SK-N-SH (cell line): Measurements from ENCODE around the gene TRIM7. TPM values are rescaled to one million over a fixed set of nuclear protein-coding genes. Genes with fewer than 3 reads are reported as not detected.

ENCODE experiments used
- CTCF ChIA-PET: fragments of 300-600, 350-600 bp; formaldehyde crosslinking; extraction: SDS; loops from one replicate; lab custom pipeline; 2021; lab: Yijun Ruan, JAX
- POLR2A ChIA-PET: fragments of 350-600 bp; sonication (Branson Sonifier 250); formaldehyde crosslinking; extraction: SDS; loops from one replicate; lab custom pipeline; 2020; ENCODE audit warnings: antibody characterized with exemption, inconsistent platforms; lab: Yijun Ruan, JAX
- DNase-seq: peaks from one replicate; pipeline ENCODE4 v3.0.0; 2012
- H2AFZ ChIP-seq: fragments of 200-600 bp; sonication (generic); 2 replicates; pipeline ENCODE4 v1.8.1; 2016; ENCODE audit warnings: antibody characterized with exemption, mild to moderate bottlenecking, low read depth
- H3F3A ChIP-seq: fragments of 200-600 bp; sonication (generic); replicated peaks from 2 replicates; pipeline ENCODE3; 2016; ENCODE audit warnings: antibody characterized with exemption, mild to moderate bottlenecking; ENCODE audit not compliant: insufficient read depth
- H3K27ac ChIP-seq, 2 experiments: fragments of 200-500 bp in 1 of 2; fragments of 200-600 bp in 1 of 2; sonication (Bioruptor generic) in 1 of 2; sonication (generic), shearing (Covaris generic) in 1 of 2; 2 replicates each; pipeline versions ENCODE4 v1.5.1 to v1.6.1; 2014 to 2016; ENCODE audit warnings: low read depth in 2 of 2, inconsistent platforms in 1 of 2, low read length in 1 of 2, mild to moderate bottlenecking in 1 of 2, mixed read lengths in 1 of 2
- H3K27me3 ChIP-seq: fragments of 200-600 bp; sonication (generic), shearing (Covaris generic); 2 replicates; pipeline ENCODE4 v1.6.1; 2016; ENCODE audit warnings: mixed run types; ENCODE audit not compliant: insufficient read depth
- H3K36me3 ChIP-seq, 2 experiments: fragments of 200-500 bp in 1 of 2; fragments of 200-600 bp in 1 of 2; sonication (Bioruptor generic) in 1 of 2; sonication (generic) in 1 of 2; replicated peaks in 1 of 2; 2 replicates each; pipeline versions ENCODE3 to v1.5.1; 2014 to 2016; ENCODE audit warnings: low read length in 1 of 2, mild to moderate bottlenecking in 1 of 2; ENCODE audit not compliant: insufficient read depth in 2 of 2, control insufficient read depth in 1 of 2
- H3K4me1 ChIP-seq, 2 experiments: fragments of 200-500 bp in 1 of 2; fragments of 200-600 bp in 1 of 2; sonication (Bioruptor generic) in 1 of 2; sonication (generic), shearing (Covaris generic) in 1 of 2; 2 replicates each; pipeline versions ENCODE4 v1.5.1 to v1.6.1; 2014 to 2016; ENCODE audit warnings: low read depth in 1 of 2, low read length in 1 of 2, mixed run types in 1 of 2; ENCODE audit not compliant: insufficient read depth in 2 of 2, control insufficient read depth in 1 of 2
- H3K4me2 ChIP-seq: fragments of 200-600 bp; sonication (generic), shearing (Covaris generic); 2 replicates; pipeline ENCODE4 v1.6.1; 2017; ENCODE audit warnings: mixed run types
- H3K4me3 ChIP-seq, 2 experiments: fragments of 200-500 bp in 1 of 2; fragments of 200-600 bp in 1 of 2; sonication (Bioruptor generic) in 1 of 2; sonication (generic), shearing (Covaris generic) in 1 of 2; 2 replicates each; pipeline versions ENCODE4 v1.5.1 to v1.8.1; 2014 to 2016; ENCODE audit warnings: low read depth in 2 of 2, inconsistent platforms in 1 of 2, low read length in 1 of 2, mild to moderate bottlenecking in 1 of 2, mixed read lengths in 1 of 2, moderate library complexity in 1 of 2
- H3K79me2 ChIP-seq: fragments of 200-600 bp; sonication (generic); 2 replicates; pipeline ENCODE4 v1.8.1; 2017; ENCODE audit warnings: mild to moderate bottlenecking; ENCODE audit not compliant: insufficient read depth
- H3K9ac ChIP-seq: fragments of 200-600 bp; sonication (generic); 2 replicates; pipeline ENCODE4 v1.6.1; 2017; ENCODE audit warnings: mixed run types
- H3K9me2 ChIP-seq: fragments of 200-600 bp; sonication (generic); 2 replicates; pipeline ENCODE4 v1.6.1; 2017; ENCODE audit warnings: mixed run types
- H3K9me3 ChIP-seq: fragments of 200-600 bp; sonication (generic); 2 replicates; pipeline ENCODE4 v1.6.1; 2017; ENCODE audit warnings: mixed run types, mild to moderate bottlenecking, moderate library complexity
- H4K20me1 ChIP-seq: fragments of 200-600 bp; sonication (generic); 2 replicates; pipeline ENCODE4 v1.6.1; 2017; ENCODE audit warnings: mild to moderate bottlenecking, mixed run types; ENCODE audit not compliant: insufficient read depth
- EZH2phosphoT487 ChIP-seq: fragments of 200-600 bp; sonication (generic); IDR thresholded peaks from 2 replicates; pipeline ENCODE4 v1.6.1; 2017; ENCODE audit warnings: low read depth, mixed run types, mild to moderate bottlenecking, antibody characterized with exemption, moderate library complexity, borderline replicate concordance
- FOSL2 ChIP-seq: IDR thresholded peaks from 2 replicates; pipeline ENCODE4 v1.4.0; 2012; ENCODE audit warnings: low read depth, mild to moderate bottlenecking, moderate library complexity, borderline replicate concordance
- NRF1 ChIP-seq: IDR thresholded peaks from 2 replicates; pipeline ENCODE4 v1.6.1; 2012; ENCODE audit warnings: low read depth, mild to moderate bottlenecking, low read length
- POLR2AphosphoS5 ChIP-seq: IDR thresholded peaks from 2 replicates; pipeline ENCODE4 v1.6.1; 2012; ENCODE audit warnings: low read depth, low read length
- SIN3A ChIP-seq: IDR thresholded peaks from 2 replicates; pipeline ENCODE4 v1.6.1; 2012; ENCODE audit warnings: low read depth, mild to moderate bottlenecking, low read length, moderate library complexity, borderline replicate concordance
- TAF1 ChIP-seq: IDR thresholded peaks from 2 replicates; pipeline ENCODE4 v1.6.1; 2012; ENCODE audit warnings: low read depth, mild to moderate bottlenecking, low read length, moderate library complexity, borderline replicate concordance
- TEAD4 ChIP-seq: IDR thresholded peaks from 2 replicates; pipeline ENCODE4 v1.4.0; 2012; ENCODE audit warnings: mild to moderate bottlenecking, borderline replicate concordance; ENCODE audit not compliant: insufficient read depth
- WGBS: methylation state at CpG from one replicate; pipeline ENCODE4 v1.1.6; 2017; ENCODE audit warnings: low lambda C conversion rate; 5-methylcytosine and 5-hydroxymethylcytosine counted together
- polyA plus RNA-seq, 3 experiments: library from polyadenylated mRNA; depleted of rRNA; stranded (reverse); fragments of >200 nt; gene quantifications; 2 replicates each; pipeline ENCODE4 v1.2.3, GENCODE V29; 2012
- TF ChIP-seq, protein P1 (sequence below): IDR thresholded peaks from 2 replicates; pipeline ENCODE4 v1.6.1; 2012; ENCODE audit warnings: mild to moderate bottlenecking, low read depth, low read length, moderate library complexity
- TF ChIP-seq, protein P2 (sequence below): IDR thresholded peaks from 2 replicates; pipeline ENCODE4; 2012
- TF ChIP-seq, protein P3 (sequence below): IDR thresholded peaks from 2 replicates; pipeline ENCODE4 v1.4.0; 2012; ENCODE audit warnings: low read depth
- TF ChIP-seq, protein P4 (sequence below): IDR thresholded peaks from 2 replicates; pipeline ENCODE4 v1.4.0; 2012; ENCODE audit warnings: low read depth, borderline replicate concordance
- TF ChIP-seq, protein P5 (sequence below): fragments of 200-600 bp; sonication (generic); IDR thresholded peaks from 2 replicates; pipeline ENCODE4 v1.6.1; 2017; ENCODE audit warnings: antibody characterized with exemption, mild to moderate bottlenecking, moderate library complexity

Gene TRIM7
- polyA plus RNA-seq, 1 of the 3 experiments (the other 2 are of a cell fraction), result 3.5 TPM

DNA sequence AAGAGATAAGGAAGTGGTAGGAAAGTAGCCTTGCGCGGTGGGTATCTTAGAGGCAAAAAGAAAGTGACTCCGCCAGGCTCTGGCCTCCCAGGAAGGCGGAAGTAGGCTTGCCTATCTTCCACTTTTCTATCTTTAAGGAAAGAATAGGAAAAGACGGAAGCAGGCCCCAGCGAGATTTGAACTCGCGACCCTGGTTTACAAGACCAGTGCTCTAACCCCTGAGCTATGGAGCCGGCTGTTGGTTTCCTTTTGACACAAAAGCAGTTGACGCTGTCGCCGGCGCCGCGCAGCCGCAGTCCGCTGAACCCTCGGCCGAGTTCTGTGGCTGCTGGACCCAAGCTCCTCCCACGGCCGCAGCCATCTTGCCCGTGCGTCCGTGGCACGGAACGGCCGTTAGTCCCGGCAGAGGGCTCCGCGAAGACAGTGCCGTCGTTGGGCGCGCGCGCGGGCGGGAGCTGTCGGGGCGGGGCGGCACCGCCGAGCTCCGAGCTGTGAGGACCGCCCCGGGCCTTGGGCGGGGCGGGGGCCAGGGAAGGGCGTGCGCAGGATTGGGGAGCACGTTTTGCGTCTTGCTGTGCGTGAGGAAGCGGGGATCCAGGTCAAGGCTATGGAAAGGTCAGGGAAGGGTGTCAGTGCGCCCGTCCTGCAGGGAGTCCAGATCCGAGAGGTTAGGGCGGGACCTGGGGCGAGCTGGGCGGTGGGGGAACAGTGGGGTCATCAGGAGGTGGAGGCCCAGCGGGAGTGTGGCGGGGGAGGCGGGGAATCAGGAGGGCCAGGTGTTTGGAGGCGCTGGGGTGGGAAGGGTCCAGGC, 13.3 kb downstream of the TRIM7 start (continued):
- TF ChIP-seq, protein P1, sequence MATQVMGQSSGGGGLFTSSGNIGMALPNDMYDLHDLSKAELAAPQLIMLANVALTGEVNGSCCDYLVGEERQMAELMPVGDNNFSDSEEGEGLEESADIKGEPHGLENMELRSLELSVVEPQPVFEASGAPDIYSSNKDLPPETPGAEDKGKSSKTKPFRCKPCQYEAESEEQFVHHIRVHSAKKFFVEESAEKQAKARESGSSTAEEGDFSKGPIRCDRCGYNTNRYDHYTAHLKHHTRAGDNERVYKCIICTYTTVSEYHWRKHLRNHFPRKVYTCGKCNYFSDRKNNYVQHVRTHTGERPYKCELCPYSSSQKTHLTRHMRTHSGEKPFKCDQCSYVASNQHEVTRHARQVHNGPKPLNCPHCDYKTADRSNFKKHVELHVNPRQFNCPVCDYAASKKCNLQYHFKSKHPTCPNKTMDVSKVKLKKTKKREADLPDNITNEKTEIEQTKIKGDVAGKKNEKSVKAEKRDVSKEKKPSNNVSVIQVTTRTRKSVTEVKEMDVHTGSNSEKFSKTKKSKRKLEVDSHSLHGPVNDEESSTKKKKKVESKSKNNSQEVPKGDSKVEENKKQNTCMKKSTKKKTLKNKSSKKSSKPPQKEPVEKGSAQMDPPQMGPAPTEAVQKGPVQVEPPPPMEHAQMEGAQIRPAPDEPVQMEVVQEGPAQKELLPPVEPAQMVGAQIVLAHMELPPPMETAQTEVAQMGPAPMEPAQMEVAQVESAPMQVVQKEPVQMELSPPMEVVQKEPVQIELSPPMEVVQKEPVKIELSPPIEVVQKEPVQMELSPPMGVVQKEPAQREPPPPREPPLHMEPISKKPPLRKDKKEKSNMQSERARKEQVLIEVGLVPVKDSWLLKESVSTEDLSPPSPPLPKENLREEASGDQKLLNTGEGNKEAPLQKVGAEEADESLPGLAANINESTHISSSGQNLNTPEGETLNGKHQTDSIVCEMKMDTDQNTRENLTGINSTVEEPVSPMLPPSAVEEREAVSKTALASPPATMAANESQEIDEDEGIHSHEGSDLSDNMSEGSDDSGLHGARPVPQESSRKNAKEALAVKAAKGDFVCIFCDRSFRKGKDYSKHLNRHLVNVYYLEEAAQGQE, result no peak
- peak; percentile 84; the same call in 1 of the 2 replicates for TF ChIP-seq SIN3A
- peak; percentile 88 for TF ChIP-seq TEAD4
- TF ChIP-seq, protein P2, sequence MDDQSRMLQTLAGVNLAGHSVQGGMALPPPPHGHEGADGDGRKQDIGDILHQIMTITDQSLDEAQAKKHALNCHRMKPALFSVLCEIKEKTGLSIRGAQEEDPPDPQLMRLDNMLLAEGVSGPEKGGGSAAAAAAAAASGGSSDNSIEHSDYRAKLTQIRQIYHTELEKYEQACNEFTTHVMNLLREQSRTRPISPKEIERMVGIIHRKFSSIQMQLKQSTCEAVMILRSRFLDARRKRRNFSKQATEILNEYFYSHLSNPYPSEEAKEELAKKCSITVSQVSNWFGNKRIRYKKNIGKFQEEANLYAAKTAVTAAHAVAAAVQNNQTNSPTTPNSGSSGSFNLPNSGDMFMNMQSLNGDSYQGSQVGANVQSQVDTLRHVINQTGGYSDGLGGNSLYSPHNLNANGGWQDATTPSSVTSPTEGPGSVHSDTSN, result no peak
- TF ChIP-seq, protein P3, sequence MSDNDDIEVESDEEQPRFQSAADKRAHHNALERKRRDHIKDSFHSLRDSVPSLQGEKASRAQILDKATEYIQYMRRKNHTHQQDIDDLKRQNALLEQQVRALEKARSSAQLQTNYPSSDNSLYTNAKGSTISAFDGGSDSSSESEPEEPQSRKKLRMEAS, result peak; percentile 27; the same call in 1 of the 2 replicates
- TF ChIP-seq FOSL2, result peak; percentile 74; the same call in 1 of the 2 replicates
- peak; percentile 80 for TF ChIP-seq POLR2AphosphoS5
- TF ChIP-seq EZH2phosphoT487, result no peak
- TF ChIP-seq, protein P4, sequence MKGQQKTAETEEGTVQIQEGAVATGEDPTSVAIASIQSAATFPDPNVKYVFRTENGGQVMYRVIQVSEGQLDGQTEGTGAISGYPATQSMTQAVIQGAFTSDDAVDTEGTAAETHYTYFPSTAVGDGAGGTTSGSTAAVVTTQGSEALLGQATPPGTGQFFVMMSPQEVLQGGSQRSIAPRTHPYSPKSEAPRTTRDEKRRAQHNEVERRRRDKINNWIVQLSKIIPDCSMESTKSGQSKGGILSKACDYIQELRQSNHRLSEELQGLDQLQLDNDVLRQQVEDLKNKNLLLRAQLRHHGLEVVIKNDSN, result no peak

DNA sequence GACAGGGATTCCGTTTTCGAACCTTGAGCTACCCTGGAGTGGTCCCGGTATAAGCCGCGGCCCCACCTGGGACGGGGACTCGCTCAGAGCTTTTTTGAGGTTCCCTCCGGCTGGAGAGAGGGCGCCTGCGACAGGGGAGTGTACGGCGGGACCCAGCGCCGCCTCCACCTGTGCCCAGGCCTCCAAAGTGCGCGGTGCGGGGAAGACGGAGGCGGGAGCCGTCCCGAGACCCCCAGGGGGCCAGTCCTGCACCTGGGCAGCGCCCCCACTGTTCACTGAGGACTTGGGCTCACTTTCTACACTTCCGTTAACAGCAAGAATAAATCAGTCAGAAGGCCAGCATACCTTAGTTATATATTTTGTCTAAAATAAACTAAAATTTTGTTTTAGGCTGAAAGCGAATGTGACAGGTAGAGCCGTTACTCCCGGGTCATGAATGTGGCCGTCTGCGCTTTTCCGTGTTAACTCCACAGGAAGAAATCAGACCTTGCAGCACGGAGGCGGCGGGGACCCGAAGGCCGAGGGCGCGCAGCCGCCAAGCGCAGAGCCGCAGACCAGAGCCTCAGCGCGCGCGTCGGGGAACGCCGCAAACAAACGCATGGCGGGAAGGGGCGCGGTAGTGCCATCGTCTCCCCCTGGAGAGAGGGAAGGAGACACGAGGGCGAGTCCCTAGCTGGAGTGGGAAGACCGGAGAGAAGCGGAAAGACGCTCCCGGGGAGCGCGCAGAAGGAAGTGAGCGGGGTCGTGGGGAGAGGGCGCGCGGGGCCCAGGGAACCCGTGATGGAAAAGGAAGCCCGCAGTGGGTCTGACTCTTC, 14.1 kb downstream of the TRIM7 start:
- Histone ChIP-seq H3K9me3 (no peaks in the 10 kb centered on the region), H2AFZ (peak overlapping the region; percentile 94), H3K4me2 (peak overlapping the region; percentile 94), H3K27me3 (no peaks in the 10 kb centered on the region), H3K79me2 (peaks cover 6% of the 10 kb centered on the region; the same call in 1 of the 2 replicates), H3K9me2 (no peaks in the 10 kb centered on the region), H3K4me3 (peak overlapping the region; percentile 91 to 98), H3K27ac (peak overlapping the region; percentile 45 to 68), H3K36me3 (no peaks in the 10 kb centered on the region), H3F3A (peaks cover 21% of the 10 kb centered on the region), H4K20me1 (no peaks in the 10 kb centered on the region), H3K4me1 (peaks cover 0 to 18% of the 10 kb centered on the region in 2 experiments; a peak in 1 of 4 replicates), H3K9ac (peak overlapping the region; percentile 62)
- TF ChIP-seq, protein P3, result peak; percentile 12; the same call in 1 of the 2 replicates
- TF ChIP-seq TAF1 (no peak), SIN3A (no peak), NRF1 (peak; percentile 44)
- TF ChIP-seq, protein P5, sequence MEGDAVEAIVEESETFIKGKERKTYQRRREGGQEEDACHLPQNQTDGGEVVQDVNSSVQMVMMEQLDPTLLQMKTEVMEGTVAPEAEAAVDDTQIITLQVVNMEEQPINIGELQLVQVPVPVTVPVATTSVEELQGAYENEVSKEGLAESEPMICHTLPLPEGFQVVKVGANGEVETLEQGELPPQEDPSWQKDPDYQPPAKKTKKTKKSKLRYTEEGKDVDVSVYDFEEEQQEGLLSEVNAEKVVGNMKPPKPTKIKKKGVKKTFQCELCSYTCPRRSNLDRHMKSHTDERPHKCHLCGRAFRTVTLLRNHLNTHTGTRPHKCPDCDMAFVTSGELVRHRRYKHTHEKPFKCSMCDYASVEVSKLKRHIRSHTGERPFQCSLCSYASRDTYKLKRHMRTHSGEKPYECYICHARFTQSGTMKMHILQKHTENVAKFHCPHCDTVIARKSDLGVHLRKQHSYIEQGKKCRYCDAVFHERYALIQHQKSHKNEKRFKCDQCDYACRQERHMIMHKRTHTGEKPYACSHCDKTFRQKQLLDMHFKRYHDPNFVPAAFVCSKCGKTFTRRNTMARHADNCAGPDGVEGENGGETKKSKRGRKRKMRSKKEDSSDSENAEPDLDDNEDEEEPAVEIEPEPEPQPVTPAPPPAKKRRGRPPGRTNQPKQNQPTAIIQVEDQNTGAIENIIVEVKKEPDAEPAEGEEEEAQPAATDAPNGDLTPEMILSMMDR, result peak; percentile 36
- under 1% methylated on average over 46 of the region's 66 CpGs for WGBS
- DNase-seq, result peak; percentile 65
- ChIA-PET POLR2A (interaction anchor here (0.7 to 2.6 kb wide), 7 partner anchors 14 to 54 kb away, joined by 3 to 11 read pairs (median 5); partner anchors contain the start of genes RACK1 and TRIM7), CTCF (interaction anchor here (0.6 to 7.4 kb wide), 8 partner anchors 8 to 93 kb away, joined by 3 to 72 read pairs (median 4); partner anchors contain the start of gene TRIM7)
